ENCODE results near the gene HOATZ. TPM values are rescaled to one million over a fixed set of nuclear protein-coding genes. Genes with fewer than 3 reads are reported as not detected.

The HOATZ gene
- total RNA-seq, 1 donor from 2014 or later, result 15.0 TPM

GRCh38 chr11:111540114-111540936 is 25.7 kb downstream of the HOATZ start, which contains the start of gene LAYN:
TSS of gene LAYN (plus strand) at chr11:111540720. CDS start at chr11:111540844, 124 bp downstream.
- Histone ChIP-seq H3K9me3 (no peaks in the 10 kb centered on the region), H3K27ac (peak within 1 kb of the TSS; percentile 78), H3K36me3 (no peaks in the 10 kb centered on the region), H3K4me1 (peaks cover 28% of the 10 kb centered on the region), H3K27me3 (ENCODE audit: low read depth) (peaks cover 11% of the 10 kb centered on the region), H3K4me3 (peak within 1 kb of the TSS; percentile 71)
- intact Hi-C loops (cut with DNase I), result no loop called here
- DNase-seq (peak; percentile 70), ATAC-seq (peak; percentile 78 to 87)
- TF ChIP-seq CTCF (IDR thresholded peaks at IDR 0.05), result no peak

GRCh38 chr11:111540937-111541253 is 26.3 kb downstream of the HOATZ start:
- peaks cover 11% of the 10 kb centered on the region for H3K27me3 ChIP-seq (ENCODE audit: low read depth)
- DNase-seq (no peak), ATAC-seq (peak; percentile 54 to 62)
- no peaks in the 10 kb centered on the region for H3K9me3 ChIP-seq
- H3K36me3 ChIP-seq, result no peaks in the 10 kb centered on the region
- peak overlapping the region; percentile 71 for H3K4me3 ChIP-seq
- intact Hi-C loops (cut with DNase I), result no loop called here
- no peak for TF ChIP-seq CTCF (IDR thresholded peaks at IDR 0.05)
- H3K27ac ChIP-seq, result peak overlapping the region; percentile 78
- H3K4me1 ChIP-seq, result peaks cover 28% of the 10 kb centered on the region

- DNase-seq, result peak; percentile 60
- ATAC-seq, result peak; percentile 68 to 73
- TF ChIP-seq CTCF (IDR thresholded peaks at IDR 0.05), result no peak
Observed at GRCh38 chr11:111541254-111542061, 26.9 kb downstream of the HOATZ start.

GRCh38 chr11:111542606-111543275 is 28.2 kb downstream of the HOATZ start:
- Histone ChIP-seq H3K27ac (no peak overlapping the region), H3K4me3 (no peak overlapping the region), H3K9me3 (no peaks in the 10 kb centered on the region), H3K27me3 (ENCODE audit: low read depth) (peaks cover 11% of the 10 kb centered on the region), H3K36me3 (peaks cover 10% of the 10 kb centered on the region), H3K4me1 (peaks cover 28% of the 10 kb centered on the region)
- DNase-seq (no peak), ATAC-seq (no peak)
- TF ChIP-seq CTCF (IDR thresholded peaks at IDR 0.05), result no peak
- intact Hi-C loops (cut with DNase I), result no loop called here

More at GRCh38 chr11:111541254-111542061, 26.9 kb downstream of the HOATZ start:
- peaks cover 4% of the 10 kb centered on the region for H3K36me3 ChIP-seq
- intact Hi-C loops (cut with DNase I), result no loop called here
- H3K27ac ChIP-seq, result peak overlapping the region; percentile 78
- H3K9me3 ChIP-seq, result no peaks in the 10 kb centered on the region
- peaks cover 28% of the 10 kb centered on the region for H3K4me1 ChIP-seq
- peaks cover 11% of the 10 kb centered on the region for H3K27me3 ChIP-seq (ENCODE audit: low read depth)
- H3K4me3 ChIP-seq, result peak overlapping the region; percentile 71

- no peak for DNase-seq
- Histone ChIP-seq H3K4me1 (no peaks in the 10 kb centered on the region), H3K27me3 (ENCODE audit: low read depth) (no peaks in the 10 kb centered on the region), H3K4me3 (no peak overlapping the region), H3K27ac (no peak overlapping the region), H3K36me3 (peaks cover 12% of the 10 kb centered on the region), H3K9me3 (no peaks in the 10 kb centered on the region)
- intact Hi-C loops (cut with DNase I), result no loop called here
- no peak for ATAC-seq
- no peak for TF ChIP-seq CTCF (IDR thresholded peaks at IDR 0.05)
Observed at GRCh38 chr11:111548525-111548924, 33.9 kb downstream of the HOATZ start.

Measured in lower lobe of right lung (tissue), 2 donors.